Daoy (cell line): ENCODE data around the gene CNNM4. TPM values are rescaled to one million over a fixed set of nuclear protein-coding genes. Genes with fewer than 3 reads are reported as not detected.
A peak's percentile ranks its signal among the peaks of the same experiment; 100 is the strongest.

ENCODE experiments used
- DNase-seq: peaks from one replicate; pipeline ENCODE4 v3.0.0-alpha.2; 2015; ENCODE audit warnings: low read depth
- total RNA-seq: library from RNA; depleted of rRNA; stranded (reverse); fragments of >200 nt; shearing (Covaris generic); gene quantifications from 2 replicates; pipeline ENCODE4 v1.2.3, GENCODE V29; 2014; rRNA removed

The CNNM4 gene
- total RNA-seq, 1 experiment from 2014 or later: 2.6 TPM

DNA sequence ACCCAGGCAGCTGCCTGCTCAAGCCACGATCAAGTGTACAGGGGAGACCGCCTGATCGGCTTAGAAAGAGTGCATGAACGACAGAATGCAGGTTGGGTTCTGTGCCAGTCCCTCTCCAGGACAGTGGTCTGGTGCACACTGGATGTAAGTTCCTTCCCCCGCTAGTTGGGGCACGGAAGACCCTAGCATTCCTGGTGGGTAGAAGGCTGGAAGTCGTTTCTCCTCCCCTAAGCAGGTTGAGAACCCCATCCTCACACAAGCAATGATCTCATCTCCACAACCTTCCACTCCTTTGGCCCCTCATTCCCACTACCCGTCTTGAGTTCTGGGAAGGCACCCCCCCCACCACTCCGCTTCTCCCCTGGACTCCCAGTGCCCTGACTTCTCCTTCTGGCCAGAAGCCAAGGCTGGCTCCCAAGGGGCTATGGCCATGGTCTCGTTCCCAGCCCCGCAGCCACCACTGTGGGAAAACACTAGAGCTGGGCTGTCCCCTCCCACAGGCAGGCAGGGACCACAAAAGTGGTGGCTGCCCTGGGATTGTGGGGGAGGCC, 98.5 kb downstream of the CNNM4 start:
- DNase-seq: peak; percentile 37

DNA sequence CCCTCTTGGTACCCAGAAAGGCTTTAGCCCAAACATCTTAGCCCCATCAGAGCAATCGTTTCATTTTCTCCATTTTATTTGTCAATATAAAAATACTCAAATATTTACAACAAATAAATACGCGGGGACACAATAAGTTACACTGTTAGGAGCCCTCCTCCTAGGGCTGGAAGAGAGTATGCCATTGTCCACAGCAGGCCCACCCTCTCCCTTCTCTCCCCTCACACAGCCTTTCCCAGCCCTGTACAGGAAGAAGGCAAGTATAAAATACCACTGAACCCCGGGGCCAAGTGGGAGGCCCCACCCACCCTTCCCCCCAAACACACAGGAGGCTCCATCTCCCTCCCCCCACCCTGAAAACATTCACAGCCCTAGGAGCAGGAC, 99.0 kb downstream of the CNNM4 start:
- DNase-seq: no peak

DNA sequence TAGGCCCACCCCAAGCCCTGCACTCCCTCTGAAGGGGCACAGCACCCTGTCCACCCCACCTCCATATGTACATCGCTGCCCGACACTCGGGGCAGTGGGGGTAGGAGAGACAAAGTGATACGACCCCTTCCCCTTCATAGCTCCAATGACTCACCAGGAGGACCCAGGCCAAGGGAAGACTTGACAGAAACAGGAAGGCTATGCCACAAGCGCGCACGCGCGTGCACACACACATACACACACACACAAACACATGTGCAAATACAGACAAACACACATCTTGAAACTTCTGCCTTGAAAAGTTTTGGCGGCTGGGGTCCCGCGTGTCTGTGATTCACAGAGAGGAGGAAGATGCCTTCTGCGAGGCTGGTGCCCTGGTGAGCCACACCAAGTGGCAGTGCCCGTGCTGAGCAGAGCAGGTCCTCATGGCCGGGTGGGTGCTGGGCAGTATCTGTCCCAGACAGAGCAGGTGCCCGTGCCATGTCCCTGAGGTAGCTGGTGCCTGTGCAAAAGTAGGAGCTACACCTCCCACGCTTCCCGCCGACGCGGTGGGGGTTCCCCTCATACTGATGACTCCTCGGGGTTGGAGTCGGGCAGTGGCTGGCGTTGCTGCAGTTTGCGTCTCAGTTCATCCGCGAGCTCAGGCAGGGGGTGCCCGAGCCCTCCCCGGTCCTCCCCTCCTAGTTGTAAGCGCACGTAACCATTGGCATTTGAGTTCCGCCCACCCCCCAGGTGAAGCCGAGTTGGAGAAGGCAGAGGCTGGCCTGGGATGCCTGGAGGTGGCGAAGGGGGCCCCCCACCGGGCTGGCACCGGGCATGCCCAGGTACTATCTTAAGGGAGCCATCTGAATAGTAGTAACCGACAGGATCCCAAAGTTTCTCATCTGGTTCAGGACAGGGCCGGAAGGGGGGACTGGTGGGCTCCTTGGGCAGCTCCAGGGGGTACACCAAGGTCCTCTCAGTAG, 99.6 kb downstream of the CNNM4 start:
- DNase-seq: no peak

DNA sequence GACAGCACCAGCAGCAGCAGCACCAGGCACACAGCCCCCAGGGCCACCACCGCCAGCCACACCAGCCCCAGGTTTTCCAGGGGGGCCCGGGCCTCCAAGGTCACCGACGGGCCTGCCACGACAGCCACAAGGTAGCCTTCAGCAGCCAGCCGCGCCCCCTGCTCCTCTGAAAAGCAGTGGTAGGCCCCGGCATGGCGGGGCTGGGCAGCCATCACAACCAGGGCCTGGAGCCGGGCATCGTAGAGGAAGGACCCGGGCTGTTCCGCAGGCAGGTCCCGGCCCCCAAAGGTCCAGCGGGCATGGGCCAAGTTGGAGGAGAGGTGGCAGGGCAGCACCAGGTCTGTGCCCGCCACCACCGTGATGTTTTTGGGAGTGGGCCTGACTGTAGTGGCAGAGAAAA, 100.4 kb downstream of the CNNM4 start:
- DNase-seq: no peak

Other genes with a start within 250 kb of the CNNM4 start
- gene ARID5A, start 224.2 kb upstream of the CNNM4 start, total RNA-seq: 2.9 and 5.4 TPM in 2 replicates
- gene KANSL3, start 122.6 kb upstream of the CNNM4 start, total RNA-seq: 22.1 and 26.6 TPM in 2 replicates
- gene FER1L5, start 118.1 kb upstream of the CNNM4 start, total RNA-seq: 0.06 TPM in 1 of 2 replicates, not detected in the other
- 33.0 and 33.9 TPM in 2 replicates for gene LMAN2L, start 20.8 kb upstream of the CNNM4 start, total RNA-seq
- gene CNNM3, start 55.4 kb downstream of the CNNM4 start, total RNA-seq: 5.1 and 5.5 TPM in 2 replicates
- gene ANKRD23, start 83.1 kb downstream of the CNNM4 start, total RNA-seq: 2.1 and 6.0 TPM in 2 replicates
- 11.7 and 24.4 TPM in 2 replicates for gene ANKRD39, start 97.1 kb downstream of the CNNM4 start, total RNA-seq
- gene SEMA4C, start 109.2 kb downstream of the CNNM4 start, total RNA-seq: 17.3 and 23.5 TPM in 2 replicates
- gene FAM178B, start 225.7 kb downstream of the CNNM4 start, total RNA-seq: not detected in 2 replicates